Stimulated activated CD4-positive, alpha-beta T cell treated with anti-CD3 and anti-CD28 coated beads, TNF-alpha, amount 100 ng/mL, for 24 hours (primary cell): Measurements from ENCODE around the gene SGPP1.
"Not testable (repeated sequence)": the region's sequence is repeated elsewhere in the genome, so short reads cannot be mapped to it uniquely, and the experiment has no call there.

Experiments used
- DNase-seq, 3 experiments: peaks; one replicate each; pipeline ENCODE4 v3.0.0-alpha.2; 2020; ENCODE audit warnings: low read depth in 3 of 3

Gene SGPP1

GRCh38 chr14:63636094-63636635, 91.7 kb downstream of the SGPP1 start:
- DNase-seq: not testable (repeated sequence)
